ENCODE data around the gene AIG1. TPM values are rescaled to one million over a fixed set of nuclear protein-coding genes. Genes with fewer than 3 reads are reported as not detected.

AIG1 gene
- polyA plus RNA-seq, 1 of the 3 experiments (the other 2 are of a cell fraction): 36.8 TPM

- Histone ChIP-seq H3K9me2 (no peaks in the 10 kb centered on the region), H3K27ac (ENCODE audit: low read depth in 2 of 2, low read length in 1 of 2) (no peak overlapping the region), H3K79me2 (ENCODE audit: insufficient read depth) (no peaks in the 10 kb centered on the region), H3K9ac (no peak overlapping the region), H3K9me3 (no peaks in the 10 kb centered on the region), H3K4me3 (ENCODE audit: low read depth in 2 of 2, low read length in 1 of 2) (no peak overlapping the region), H3K27me3 (ENCODE audit: insufficient read depth) (no peaks in the 10 kb centered on the region), H3K4me2 (no peak overlapping the region), H4K20me1 (ENCODE audit: insufficient read depth) (no peaks in the 10 kb centered on the region), H3K4me1 (ENCODE audit: control insufficient read depth in 1 of 2, insufficient read depth in 2 of 2, low read depth in 1 of 2, low read length in 1 of 2) (no peaks in the 10 kb centered on the region; a peak in 1 of 4 replicates), H2AFZ (ENCODE audit: low read depth) (no peak overlapping the region), H3K36me3 (replicated peaks in 1 of 2; ENCODE audit: control insufficient read depth in 1 of 2, insufficient read depth in 2 of 2, low read length in 1 of 2) (peaks cover 0 to 4% of the 10 kb centered on the region in 2 experiments), H3F3A (replicated peaks; ENCODE audit: insufficient read depth) (no peaks in the 10 kb centered on the region)
- TF ChIP-seq RFX5 (IDR thresholded peaks at IDR 0.05; ENCODE audit: low read length) (no peak), GABPA (IDR thresholded peaks at IDR 0.05; ENCODE audit: low read depth) (no peak), PBX3 (IDR thresholded peaks at IDR 0.05) (no peak), RCOR1 (IDR thresholded peaks at IDR 0.05; ENCODE audit: low read length) (no peak), MXI1 (IDR thresholded peaks at IDR 0.05; ENCODE audit: low read depth, low read length) (no peak), POLR2AphosphoS5 (IDR thresholded peaks at IDR 0.05; ENCODE audit: low read depth, low read length) (no peak), ELF1 (IDR thresholded peaks at IDR 0.05) (no peak), IRF3 (IDR thresholded peaks at IDR 0.05; ENCODE audit: low read depth, low read length) (no peak), TEAD4 (IDR thresholded peaks at IDR 0.05; ENCODE audit: borderline replicate concordance, insufficient read depth) (no peak), CHD2 (IDR thresholded peaks at IDR 0.05; ENCODE audit: low read length, partially characterized antibody) (no peak), RAD21 (IDR thresholded peaks at IDR 0.05; ENCODE audit: low read length) (no peak), FOXJ3 (CRISPR knock-in tag; IDR thresholded peaks at IDR 0.05) (no peak), RXRA (IDR thresholded peaks at IDR 0.05; ENCODE audit: borderline replicate concordance, low read depth) (no peak), MEF2A (IDR thresholded peaks at IDR 0.05; ENCODE audit: borderline replicate concordance, low read depth) (no peak), NFIC (IDR thresholded peaks at IDR 0.05; ENCODE audit: borderline replicate concordance) (no peak), FOXM1 (IDR thresholded peaks at IDR 0.05; ENCODE audit: low read depth) (no peak)
- TF ChIP-seq, protein P1, sequence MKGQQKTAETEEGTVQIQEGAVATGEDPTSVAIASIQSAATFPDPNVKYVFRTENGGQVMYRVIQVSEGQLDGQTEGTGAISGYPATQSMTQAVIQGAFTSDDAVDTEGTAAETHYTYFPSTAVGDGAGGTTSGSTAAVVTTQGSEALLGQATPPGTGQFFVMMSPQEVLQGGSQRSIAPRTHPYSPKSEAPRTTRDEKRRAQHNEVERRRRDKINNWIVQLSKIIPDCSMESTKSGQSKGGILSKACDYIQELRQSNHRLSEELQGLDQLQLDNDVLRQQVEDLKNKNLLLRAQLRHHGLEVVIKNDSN (IDR thresholded peaks at IDR 0.05; ENCODE audit: borderline replicate concordance, low read depth): no peak
- TF ChIP-seq, protein P2, sequence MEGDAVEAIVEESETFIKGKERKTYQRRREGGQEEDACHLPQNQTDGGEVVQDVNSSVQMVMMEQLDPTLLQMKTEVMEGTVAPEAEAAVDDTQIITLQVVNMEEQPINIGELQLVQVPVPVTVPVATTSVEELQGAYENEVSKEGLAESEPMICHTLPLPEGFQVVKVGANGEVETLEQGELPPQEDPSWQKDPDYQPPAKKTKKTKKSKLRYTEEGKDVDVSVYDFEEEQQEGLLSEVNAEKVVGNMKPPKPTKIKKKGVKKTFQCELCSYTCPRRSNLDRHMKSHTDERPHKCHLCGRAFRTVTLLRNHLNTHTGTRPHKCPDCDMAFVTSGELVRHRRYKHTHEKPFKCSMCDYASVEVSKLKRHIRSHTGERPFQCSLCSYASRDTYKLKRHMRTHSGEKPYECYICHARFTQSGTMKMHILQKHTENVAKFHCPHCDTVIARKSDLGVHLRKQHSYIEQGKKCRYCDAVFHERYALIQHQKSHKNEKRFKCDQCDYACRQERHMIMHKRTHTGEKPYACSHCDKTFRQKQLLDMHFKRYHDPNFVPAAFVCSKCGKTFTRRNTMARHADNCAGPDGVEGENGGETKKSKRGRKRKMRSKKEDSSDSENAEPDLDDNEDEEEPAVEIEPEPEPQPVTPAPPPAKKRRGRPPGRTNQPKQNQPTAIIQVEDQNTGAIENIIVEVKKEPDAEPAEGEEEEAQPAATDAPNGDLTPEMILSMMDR (IDR thresholded peaks at IDR 0.05): no peak
- ChIA-PET CTCF (interaction anchor here (0.7 to 1.2 kb wide), 2 partner anchors 164 to 612 kb away, joined by 4 read pairs; no protein-coding TSS in a partner anchor), POLR2A (no interaction called here)
- no peak for DNase-seq
- 100% methylated on average over 2 of the region's 2 CpGs for WGBS (ENCODE audit: low lambda C conversion rate)
Observed at GRCh38 chr6:143262859-143263258, 202.2 kb downstream of the AIG1 start.
